Aorta (tissue), 5 donors: ENCODE data around the gene LRRC4B. TPM values are rescaled to one million over a fixed set of nuclear protein-coding genes. Genes with fewer than 3 reads are reported as not detected.

Source experiments
- ATAC-seq: fragments of 200-7000 bp; cut with Tn5 transposase; one replicate; pipeline ENCODE4 v1.9.1; 2022; ENCODE audit warnings: moderate library complexity; ENCODE audit not compliant: low FRiP score
- DNase-seq, 2 donors: peaks; one replicate each; pipeline ENCODE4 v3.0.0-alpha.2; 2020
- H3K27ac ChIP-seq, 2 donors: one replicate each; pipeline ENCODE4 v1.5.1; 2013; ENCODE audit warnings: low read length in 2 of 2, mild to moderate bottlenecking in 2 of 2, moderate library complexity in 2 of 2, control low read depth in 1 of 2, inconsistent platforms in 1 of 2, low read depth in 1 of 2
- H3K27me3 ChIP-seq, 2 donors: one replicate each; pipeline ENCODE4 v1.6.1; 2013; ENCODE audit warnings: control low read depth in 1 of 2, low read length in 1 of 2, mild to moderate bottlenecking in 1 of 2, moderate library complexity in 1 of 2; ENCODE audit not compliant: insufficient read depth in 2 of 2, control insufficient read depth in 1 of 2
- H3K36me3 ChIP-seq, 2 donors: one replicate each; pipeline ENCODE4 v1.6.1; 2013; ENCODE audit warnings: control low read depth in 1 of 2, low read length in 1 of 2, mild to moderate bottlenecking in 1 of 2; ENCODE audit not compliant: insufficient read depth in 2 of 2, control insufficient read depth in 1 of 2
- H3K4me1 ChIP-seq, 2 donors: one replicate each; pipeline ENCODE4 v1.6.1; 2013; ENCODE audit warnings: low read length in 2 of 2, control low read depth in 1 of 2, mild to moderate bottlenecking in 1 of 2, moderate library complexity in 1 of 2; ENCODE audit not compliant: insufficient read depth in 2 of 2, control insufficient read depth in 1 of 2
- H3K4me3 ChIP-seq, 2 donors: one replicate each; pipeline ENCODE4 v1.5.1; 2013; ENCODE audit warnings: low read length in 2 of 2, control low read depth in 1 of 2, mild to moderate bottlenecking in 1 of 2
- H3K9me3 ChIP-seq: one replicate; pipeline ENCODE4 v1.6.1; 2013; ENCODE audit warnings: mild to moderate bottlenecking, low read length; ENCODE audit not compliant: control insufficient read depth
- WGBS, 2 donors: extraction: QIAGEN DNeasy Blood & Tissue Kit; methylation state at CpG; one replicate each; pipeline ENCODE4 v1.1.7; 2013; 5-methylcytosine and 5-hydroxymethylcytosine counted together
- intact Hi-C, 2 donors: fragments of 100-400 bp; cut with DNase I; formaldehyde crosslinking; loops; one replicate each; pipeline versions ENCODE4 v1.14.2 to v1.15.0; 2022
- polyA plus RNA-seq, 2 donors: library from polyadenylated mRNA; stranded (reverse); fragments of 200-250 nt; gene quantifications; one replicate each; pipeline ENCODE4 v1.2.3, GENCODE V29; 2013
- total RNA-seq, 2 donors: library from RNA; stranded (reverse); fragmentation: NEBNext Ultra II Directional; extraction: Animal tissue kit (Norgen Biotek cat#: 25700); gene quantifications; one replicate each; pipeline ENCODE4 v1.2.1, GENCODE V29; 2021
- donor health status: healthy with polysubstance abuse.
- donor health status: Bipolar disorder and iron deficiency.
- donor health status: DM: no; HTN: no; CAD: no.
- donor health status: DM: no; HTN: no; CAD: no.
- donor health status: DM: yes; HTN: yes; CAD: no.

The LRRC4B gene
- total and polyA plus RNA-seq, 4 donors, result 0.63 to 12.2 (median 3.7) TPM

- H3K4me1 ChIP-seq, result no peaks in the 10 kb centered on the region
- no peaks in the 10 kb centered on the region for H3K36me3 ChIP-seq
- ATAC-seq (no peak), DNase-seq (no peak)
- H3K9me3 ChIP-seq, result no peaks in the 10 kb centered on the region
- no peak overlapping the region for H3K27ac ChIP-seq
- intact Hi-C loops, result no loop called here
- no peaks in the 10 kb centered on the region for H3K27me3 ChIP-seq
- H3K4me3 ChIP-seq, result no peak overlapping the region
- WGBS, 2 donors, result 9% methylated on average over 18 to 20 of the region's 20 CpGs
Measured at GRCh38 chr19:50557009-50557613, 11.1 kb downstream of the LRRC4B start.

- intact Hi-C loops, result no loop called here
- no peaks in the 10 kb centered on the region for H3K27me3 ChIP-seq
- no peaks in the 10 kb centered on the region for H3K4me1 ChIP-seq
- 1% methylated on average over 32 to 39 of the region's 39 CpGs for WGBS, 2 donors
- H3K27ac ChIP-seq, result no peak overlapping the region
- DNase-seq (peak; percentile 87 to 93), ATAC-seq (peak; percentile 78)
- H3K9me3 ChIP-seq, result no peaks in the 10 kb centered on the region
- H3K4me3 ChIP-seq, result no peak overlapping the region
- H3K36me3 ChIP-seq, result no peaks in the 10 kb centered on the region
Measured at GRCh38 chr19:50556282-50557008, 11.8 kb downstream of the LRRC4B start.

DNA sequence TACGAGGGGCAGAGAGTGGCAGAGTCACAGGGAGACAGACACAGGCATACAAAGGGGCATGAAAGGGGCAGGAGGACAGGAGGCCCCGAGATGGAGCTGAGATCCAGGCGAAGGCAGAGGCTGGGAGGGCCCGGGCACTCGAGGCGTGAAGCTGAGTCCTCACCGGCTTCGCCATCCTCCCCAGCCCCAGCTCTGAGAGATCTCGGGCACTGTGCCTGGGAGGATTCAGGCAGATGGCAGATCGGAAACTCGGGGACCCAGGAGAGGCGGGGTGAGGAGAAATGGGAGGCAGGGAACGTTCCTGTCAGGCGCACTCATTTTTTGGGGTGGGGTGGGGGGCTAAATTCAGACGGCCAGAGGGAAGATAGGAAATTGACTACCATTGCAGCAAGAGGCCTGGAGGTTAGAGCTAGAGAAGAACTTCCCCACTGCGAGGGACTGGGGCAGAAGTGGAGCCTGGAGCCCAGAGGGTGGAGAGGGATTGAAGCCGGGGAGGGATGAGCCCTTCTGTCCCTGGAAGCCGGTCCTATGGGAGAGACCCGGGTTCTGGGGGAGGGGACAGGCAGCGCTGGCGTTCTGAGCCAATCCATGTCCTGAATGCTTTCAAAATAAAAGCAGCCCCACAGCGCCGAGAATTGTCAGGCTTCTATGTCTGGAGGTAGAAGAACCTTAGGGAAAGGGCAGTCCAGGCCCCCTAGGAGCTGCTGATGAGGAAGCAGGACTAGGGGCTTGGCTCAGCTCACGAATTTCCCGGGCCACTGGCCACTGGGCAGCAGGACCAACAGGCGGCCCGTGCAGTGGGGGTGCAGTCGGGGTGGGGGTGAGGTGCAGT lies 12.6 kb downstream of the LRRC4B start:
- 25 to 31% methylated on average over 28 of the region's 28 CpGs for WGBS, 2 donors

GRCh38 chr19:50555033-50555432 lies 13.2 kb downstream of the LRRC4B start:
- DNase-seq, result no peak
- no peak for ATAC-seq
- no peaks in the 10 kb centered on the region for H3K27me3 ChIP-seq
- no peak overlapping the region for H3K27ac ChIP-seq
- intact Hi-C loops, result no loop called here
- no peaks in the 10 kb centered on the region for H3K36me3 ChIP-seq
- WGBS, 2 donors, result 69 to 80% methylated on average over 12 of the region's 12 CpGs
- H3K4me3 ChIP-seq, result no peak overlapping the region
- no peaks in the 10 kb centered on the region for H3K4me1 ChIP-seq
- no peaks in the 10 kb centered on the region for H3K9me3 ChIP-seq

More for the DNA sequence above, 12.6 kb downstream of the LRRC4B start:
- no peak for ATAC-seq
- H3K27ac ChIP-seq, result no peak overlapping the region
- no peaks in the 10 kb centered on the region for H3K4me1 ChIP-seq
- DNase-seq, result no peak
- no peak overlapping the region for H3K4me3 ChIP-seq
- intact Hi-C loops, result no loop called here
- no peaks in the 10 kb centered on the region for H3K36me3 ChIP-seq
- H3K9me3 ChIP-seq, result no peaks in the 10 kb centered on the region
- H3K27me3 ChIP-seq, result no peaks in the 10 kb centered on the region

DNA sequence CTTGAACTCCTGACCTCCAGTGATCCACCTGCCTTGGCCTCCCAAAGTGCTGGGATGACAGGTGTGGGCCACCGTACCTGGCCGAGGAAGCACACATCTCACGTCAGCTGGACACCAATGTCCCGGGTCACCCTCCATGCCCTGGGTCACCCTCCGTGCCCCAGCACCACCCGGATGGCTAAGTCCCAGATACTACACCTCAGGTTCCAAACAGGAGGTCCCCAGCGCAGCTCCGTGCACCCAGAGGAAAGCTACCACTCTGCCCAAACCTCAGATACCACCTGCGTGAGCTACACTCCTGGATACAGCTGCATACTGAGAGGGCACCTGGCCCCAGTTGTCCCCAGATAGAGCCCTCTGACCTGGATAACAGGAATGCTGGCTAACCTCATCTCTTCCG lies 14.0 kb downstream of the LRRC4B start:
- no peaks in the 10 kb centered on the region for H3K27me3 ChIP-seq
- no peak for ATAC-seq
- H3K36me3 ChIP-seq, result no peaks in the 10 kb centered on the region
- intact Hi-C loops, result no loop called here
- H3K27ac ChIP-seq, result no peak overlapping the region
- no peak for DNase-seq
- H3K9me3 ChIP-seq, result no peaks in the 10 kb centered on the region
- WGBS, 2 donors, result 82 to 88% methylated on average over 10 of the region's 10 CpGs
- no peaks in the 10 kb centered on the region for H3K4me1 ChIP-seq
- no peak overlapping the region for H3K4me3 ChIP-seq

- H3K27ac ChIP-seq, result no peak overlapping the region
- 75 to 79% methylated on average over 19 of the region's 19 CpGs for WGBS, 2 donors
- no peak for DNase-seq
- H3K36me3 ChIP-seq, result no peaks in the 10 kb centered on the region
- intact Hi-C loops, result no loop called here
- no peak for ATAC-seq
- no peak overlapping the region for H3K4me3 ChIP-seq
- H3K4me1 ChIP-seq, result no peaks in the 10 kb centered on the region
- no peaks in the 10 kb centered on the region for H3K9me3 ChIP-seq
- no peaks in the 10 kb centered on the region for H3K27me3 ChIP-seq
Measured at GRCh38 chr19:50553134-50553703, 15.0 kb downstream of the LRRC4B start.

- no peaks in the 10 kb centered on the region for H3K36me3 ChIP-seq
Measured at GRCh38 chr19:50552540-50552939, 15.7 kb downstream of the LRRC4B start.

GRCh38 chr19:50551715-50552187 lies 16.5 kb downstream of the LRRC4B start:
- no peak overlapping the region for H3K27ac ChIP-seq
- no peaks in the 10 kb centered on the region for H3K36me3 ChIP-seq
- H3K9me3 ChIP-seq, result no peaks in the 10 kb centered on the region
- DNase-seq (no peak), ATAC-seq (no peak)
- H3K27me3 ChIP-seq, result no peaks in the 10 kb centered on the region
- H3K4me3 ChIP-seq, result no peak overlapping the region
- 1% methylated on average over 21 to 22 of the region's 22 CpGs for WGBS, 2 donors
- intact Hi-C loops, result no loop called here
- no peaks in the 10 kb centered on the region for H3K4me1 ChIP-seq

More at GRCh38 chr19:50552540-50552939, 15.7 kb downstream of the LRRC4B start:
- H3K4me3 ChIP-seq, result no peak overlapping the region
- ATAC-seq, result no peak
- H3K27ac ChIP-seq, result no peak overlapping the region
- intact Hi-C loops, result no loop called here
- no peak for DNase-seq
- H3K9me3 ChIP-seq, result no peaks in the 10 kb centered on the region
- no peaks in the 10 kb centered on the region for H3K27me3 ChIP-seq
- no peaks in the 10 kb centered on the region for H3K4me1 ChIP-seq
- WGBS, 2 donors, result 80 to 84% methylated on average over 15 of the region's 15 CpGs
